Inflammatory macrophage (primary cell): Measurements from ENCODE around the gene MFSD1.
A peak's percentile ranks its signal among the peaks of the same experiment; 100 is the strongest.
"Not testable (repeated sequence)": the region's sequence is repeated elsewhere in the genome, so short reads cannot be mapped to it uniquely, and the experiment has no call there.

Experiments used
- DNase-seq, 2 donors: peaks; one replicate each; pipeline ENCODE4 v3.0.0-alpha.2; 2020 to 2022

Gene MFSD1

DNA sequence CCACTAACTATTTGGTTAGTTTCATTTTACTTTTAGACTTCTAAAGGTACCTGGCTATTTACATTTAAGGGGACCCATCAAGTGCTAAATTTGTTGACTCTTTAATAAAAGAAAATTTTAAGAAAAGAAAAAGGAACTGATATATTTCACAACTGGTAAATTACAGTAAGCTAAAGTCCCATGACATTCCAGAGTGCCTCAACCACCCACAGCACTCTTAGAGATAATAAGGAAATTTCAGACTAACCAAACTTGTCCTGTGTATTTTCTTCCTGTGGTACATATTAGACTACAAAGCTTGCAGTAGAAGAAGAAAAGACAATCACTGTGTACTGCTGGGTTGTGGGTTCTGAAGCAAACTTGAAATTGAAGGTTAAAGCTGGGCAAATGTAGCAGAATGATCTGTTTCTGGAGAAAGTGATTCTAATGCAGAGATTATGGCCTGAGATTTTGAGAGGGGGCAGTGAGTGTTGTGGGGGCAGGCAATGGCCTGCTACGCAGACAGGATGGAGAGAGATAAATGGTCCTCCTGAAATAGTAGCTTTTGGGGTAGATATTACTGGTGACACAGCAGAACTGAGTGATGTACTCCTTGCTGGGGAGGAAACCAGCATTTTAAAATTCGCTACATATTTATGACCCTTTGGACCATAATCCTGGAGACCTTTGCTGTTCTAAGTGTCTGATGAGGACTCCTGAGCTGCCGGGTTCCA, 24.5 kb upstream of the MFSD1 start:
- peak; percentile 69 to 82 for DNase-seq

DNA sequence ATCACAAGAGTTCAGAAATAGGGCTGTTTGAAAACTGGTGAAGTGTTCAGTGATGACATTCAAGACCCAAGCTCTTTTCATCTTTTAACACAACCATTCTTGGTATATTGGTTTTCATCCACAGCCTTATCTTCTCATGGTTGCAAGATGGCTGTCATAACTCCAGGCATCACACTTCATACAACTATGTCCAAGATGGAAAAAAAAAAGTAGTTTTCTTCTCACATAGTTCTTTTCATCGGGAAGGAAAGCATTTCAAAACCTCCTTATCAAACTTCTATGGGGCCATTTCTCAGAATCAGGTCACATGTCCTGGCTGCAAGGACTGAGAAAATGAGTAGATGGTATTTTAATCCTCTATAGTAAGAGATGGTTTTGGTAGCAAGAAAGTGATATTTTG, 21.1 kb upstream of the MFSD1 start:
- no peak for DNase-seq

DNA sequence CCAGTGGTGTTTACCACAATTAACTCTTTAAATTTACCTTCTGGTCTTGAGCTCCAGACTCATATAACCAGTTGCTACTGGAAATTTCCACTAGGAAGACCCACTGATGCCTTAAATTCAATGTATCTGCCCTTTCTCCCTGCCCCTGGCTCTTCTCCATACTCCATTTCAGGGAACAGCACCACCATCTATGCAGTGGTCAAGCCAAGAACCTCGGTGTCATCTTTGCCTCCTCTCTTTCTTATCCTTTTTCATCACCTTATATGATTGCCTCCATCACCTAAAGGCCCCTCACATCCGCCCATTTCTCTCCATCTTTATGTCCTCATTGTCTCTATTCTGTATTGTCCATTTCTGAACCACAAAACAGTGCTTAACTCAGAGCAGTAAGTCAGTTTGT, 20.7 kb upstream of the MFSD1 start:
- no peak for DNase-seq

GRCh38 chr3:158781849-158782248, 20.0 kb upstream of the MFSD1 start:
- DNase-seq = no peak

GRCh38 chr3:158782283-158782989, 19.4 kb upstream of the MFSD1 start:
- no peak for DNase-seq

- no peak for DNase-seq
These were observed 18.8 kb upstream of the MFSD1 start for GRCh38 chr3:158783051-158783450.

DNA sequence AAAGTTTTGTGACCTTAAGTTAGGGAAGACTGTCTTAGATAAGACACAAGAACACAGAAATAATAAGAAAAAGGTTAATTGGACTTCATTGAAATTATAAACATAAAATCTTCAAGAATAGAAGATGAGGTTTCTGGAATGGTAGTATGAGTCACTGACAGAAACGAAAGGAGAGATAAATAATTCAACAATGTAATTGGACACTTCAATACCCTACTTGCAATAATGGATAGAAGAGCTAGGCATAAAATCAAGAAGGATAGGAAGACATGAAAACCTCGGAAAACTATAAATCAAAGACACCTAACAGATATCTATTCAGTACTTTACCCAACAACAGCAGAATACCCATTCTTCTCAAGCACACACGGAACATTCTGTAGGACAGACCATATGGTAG, 15.9 kb upstream of the MFSD1 start:
- DNase-seq = no peak

- no peak for DNase-seq
These were observed 13.4 kb upstream of the MFSD1 start for GRCh38 chr3:158788446-158788845.

DNA sequence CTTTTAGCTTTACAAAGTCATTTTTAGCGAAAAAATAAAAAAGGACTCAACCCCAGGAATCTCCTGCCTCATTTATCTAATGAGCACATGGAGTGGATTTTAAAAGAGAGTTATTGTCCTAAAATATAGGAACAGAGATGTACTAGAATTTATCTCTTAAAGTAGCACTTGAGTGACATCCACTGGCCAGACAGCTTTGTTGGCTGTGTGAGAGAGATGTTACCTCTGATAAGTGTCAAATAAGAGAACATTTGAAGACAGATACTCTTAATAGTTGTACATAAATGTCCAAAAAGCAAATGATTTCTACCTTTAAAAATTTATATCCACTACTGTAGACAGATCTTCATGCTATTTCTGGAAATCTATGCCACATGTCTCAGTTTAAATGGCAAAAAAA, 12.3 kb upstream of the MFSD1 start:
- DNase-seq = peak; percentile 66 to 71

GRCh38 chr3:158790901-158791589, 10.8 kb upstream of the MFSD1 start:
- peak; percentile 71 to 78 for DNase-seq

GRCh38 chr3:158791590-158791920, 10.3 kb upstream of the MFSD1 start:
- not testable (repeated sequence) for DNase-seq

DNA sequence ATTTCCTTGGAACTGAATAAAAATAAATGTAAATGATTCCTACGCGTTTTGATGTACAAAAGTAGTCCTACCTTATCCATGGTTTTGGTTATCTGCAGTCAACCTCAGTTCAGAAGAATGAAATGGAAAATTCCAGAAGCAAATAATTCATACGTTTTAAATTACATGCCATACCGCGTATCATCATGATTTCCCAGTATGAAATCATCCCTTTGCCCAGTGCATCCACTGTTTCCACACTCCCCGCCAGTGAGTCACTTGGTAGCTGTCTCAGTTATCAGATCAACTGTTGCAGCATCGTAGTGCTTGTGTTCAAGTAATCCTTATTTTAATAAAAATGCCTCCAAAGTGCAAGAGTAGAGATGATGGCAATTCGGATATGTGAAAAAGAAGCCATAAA, 9.1 kb upstream of the MFSD1 start:
- no peak for DNase-seq

- DNase-seq = no peak
These were observed 7.6 kb upstream of the MFSD1 start for GRCh38 chr3:158794206-158794605.

DNA sequence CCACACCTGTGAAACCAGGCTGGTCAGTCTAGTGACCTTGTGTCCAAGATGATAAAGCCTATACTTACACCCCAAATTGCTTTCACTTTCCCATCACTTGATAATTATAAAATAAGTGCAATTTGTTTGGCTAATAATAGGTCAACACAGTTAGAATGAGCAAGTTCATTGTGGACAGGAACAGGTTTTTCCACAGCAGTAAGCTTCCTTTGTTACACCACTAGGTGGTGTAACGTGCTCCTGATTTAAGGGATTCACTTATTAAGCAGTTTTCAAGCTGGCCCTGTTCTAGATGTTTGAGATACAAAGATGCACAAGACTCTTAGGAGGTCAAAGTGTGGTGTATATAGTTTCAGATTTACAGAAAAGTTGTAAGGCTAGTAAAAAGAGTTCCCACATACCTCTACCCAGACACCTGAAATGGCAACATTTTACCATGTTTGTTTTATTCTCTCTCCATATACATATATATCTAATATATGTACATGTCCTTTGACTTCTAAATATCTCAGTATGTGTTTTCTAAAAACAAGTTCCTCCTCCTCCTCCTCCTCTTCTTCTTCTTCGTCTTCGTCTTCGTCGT, 6.8 kb upstream of the MFSD1 start:
- DNase-seq = peak; percentile 46 to 60

- DNase-seq = no peak
These were observed 653 bp upstream of the MFSD1 start for GRCh38 chr3:158801201-158801600.

DNA sequence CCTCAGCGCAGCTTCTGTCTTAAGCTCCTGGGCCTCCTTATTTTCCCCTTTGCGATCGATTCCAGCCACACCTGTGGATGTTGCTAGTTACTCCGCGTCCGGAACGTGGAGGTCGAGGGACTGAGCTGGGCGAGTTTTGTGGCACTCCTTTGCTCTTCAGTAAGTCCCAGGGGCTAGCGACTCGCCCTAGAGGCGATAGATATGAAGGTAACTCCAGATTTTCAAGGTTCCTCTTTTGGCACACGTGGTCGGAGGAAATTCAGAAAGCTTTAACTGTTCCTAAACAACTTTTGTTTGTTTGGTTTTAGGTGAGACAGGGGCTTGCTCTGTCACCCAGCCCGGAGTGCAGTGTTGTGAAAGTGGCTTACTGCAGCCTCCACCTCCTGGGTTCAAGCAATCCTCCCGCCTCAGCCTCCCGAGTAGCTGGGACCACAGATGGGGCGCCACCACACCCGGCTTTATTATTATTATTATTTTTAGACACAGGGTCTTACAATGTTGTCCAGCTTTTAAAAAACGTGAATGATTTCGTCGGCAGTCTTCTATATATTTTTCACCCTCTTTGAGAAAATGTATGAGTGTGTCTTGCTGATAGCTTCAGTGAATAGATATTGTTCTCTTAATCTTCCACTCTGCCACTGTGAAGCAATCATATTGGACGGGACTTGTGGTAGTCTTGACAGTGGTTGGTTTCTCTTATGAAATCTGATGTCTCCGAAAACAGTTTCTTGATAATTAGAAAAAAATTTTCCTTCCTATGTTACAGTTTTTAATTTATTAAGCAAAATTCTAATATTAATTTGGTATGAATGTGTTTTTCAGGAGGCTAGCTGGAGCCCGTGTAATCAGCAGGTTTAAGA, 785 bp downstream of the MFSD1 start:
- DNase-seq = peak; percentile 69 to 71

DNA sequence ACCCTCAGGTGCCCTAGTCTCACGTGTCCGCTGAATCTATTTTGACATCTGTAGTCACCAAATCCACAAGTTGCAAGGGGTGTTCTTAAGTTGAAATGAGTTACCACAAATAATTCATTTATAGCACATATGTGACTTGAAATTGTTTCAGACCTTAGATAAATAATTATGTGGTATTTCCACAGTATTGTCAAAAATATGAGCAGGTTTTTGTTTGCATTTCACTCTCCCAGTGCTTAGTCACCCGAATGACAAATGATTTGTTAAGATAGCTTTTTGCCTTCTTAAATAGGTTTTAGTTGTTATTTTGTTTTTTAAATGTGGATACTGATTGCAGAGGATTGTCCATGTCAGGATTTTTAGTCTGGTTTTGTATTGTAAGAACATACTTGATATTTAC, 2.6 kb downstream of the MFSD1 start:
- DNase-seq = no peak

DNA sequence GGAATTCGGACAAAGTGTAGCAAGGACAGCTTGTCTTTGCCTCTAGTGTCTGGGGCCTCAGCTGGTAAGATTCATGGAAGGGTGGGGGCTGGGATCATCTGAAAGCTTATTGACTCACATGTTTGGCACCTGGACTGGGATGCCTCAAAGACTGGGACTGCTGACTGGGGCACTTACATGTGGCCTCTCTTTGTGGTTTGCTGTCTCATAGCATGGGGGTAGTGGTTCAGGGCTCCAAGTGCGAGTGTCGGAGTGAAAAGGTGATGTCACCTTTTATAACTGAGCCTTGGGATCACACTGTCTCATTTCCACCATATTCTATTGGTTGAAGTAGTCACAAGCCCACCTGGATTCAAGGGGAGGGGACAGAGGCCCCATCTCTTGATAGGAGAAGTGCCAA, 6.8 kb downstream of the MFSD1 start:
- DNase-seq = peak in 1 of 2 donors; percentile 26

DNA sequence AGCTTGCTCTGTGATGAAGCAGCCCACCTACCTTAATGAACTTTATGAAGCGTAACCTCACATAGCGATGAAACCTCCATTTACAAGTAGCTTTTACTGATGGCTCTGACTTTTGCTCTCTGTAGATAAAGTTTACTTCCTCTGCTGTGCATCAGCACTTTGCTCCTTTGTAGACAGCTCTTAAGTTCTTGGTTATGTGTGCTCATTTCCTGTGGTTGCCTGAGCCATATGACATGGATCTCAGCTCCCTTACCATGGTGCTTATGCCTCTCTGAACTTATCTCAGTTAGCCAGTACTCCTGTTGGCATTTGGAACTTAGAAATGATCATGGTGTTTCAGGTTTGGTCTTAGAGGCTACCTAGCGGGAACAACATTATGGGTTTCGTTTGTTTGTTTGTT, 7.8 kb downstream of the MFSD1 start:
- peak; percentile 80 for DNase-seq

GRCh38 chr3:158810823-158811724, 9.2 kb downstream of the MFSD1 start:
- peak; percentile 76 to 86 for DNase-seq

DNA sequence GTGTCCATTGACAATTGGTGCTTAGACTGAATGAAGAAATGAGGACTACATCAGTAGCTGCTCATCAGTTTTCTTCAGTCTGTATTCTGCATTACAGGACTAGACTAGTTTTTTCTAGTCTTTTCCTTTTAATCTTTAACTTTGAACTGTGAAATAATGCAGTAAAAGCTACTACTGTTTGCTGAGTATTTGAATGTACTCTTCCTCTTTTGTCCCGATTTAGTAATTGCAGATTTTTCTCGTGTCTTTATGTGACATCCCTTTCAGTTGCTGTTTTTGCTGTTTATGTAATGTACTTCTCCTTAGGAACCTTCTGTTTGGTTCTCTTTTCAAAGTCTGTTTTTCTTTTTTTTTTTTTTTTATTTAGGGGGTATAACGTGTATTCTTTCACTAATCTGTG, 17.4 kb downstream of the MFSD1 start:
- DNase-seq = peak; percentile 62 to 89
